GM12874 (cell line): Measurements from ENCODE around the gene TSHR.

ENCODE experiments used
- TF ChIP-seq, protein P1 (sequence below): IDR thresholded peaks from 2 replicates; pipeline ENCODE4 v1.5.1; 2011; ENCODE audit warnings: low read depth, mild to moderate bottlenecking, control low read depth, low read length, moderate library complexity; ENCODE audit not compliant: insufficient read depth

Gene TSHR

DNA sequence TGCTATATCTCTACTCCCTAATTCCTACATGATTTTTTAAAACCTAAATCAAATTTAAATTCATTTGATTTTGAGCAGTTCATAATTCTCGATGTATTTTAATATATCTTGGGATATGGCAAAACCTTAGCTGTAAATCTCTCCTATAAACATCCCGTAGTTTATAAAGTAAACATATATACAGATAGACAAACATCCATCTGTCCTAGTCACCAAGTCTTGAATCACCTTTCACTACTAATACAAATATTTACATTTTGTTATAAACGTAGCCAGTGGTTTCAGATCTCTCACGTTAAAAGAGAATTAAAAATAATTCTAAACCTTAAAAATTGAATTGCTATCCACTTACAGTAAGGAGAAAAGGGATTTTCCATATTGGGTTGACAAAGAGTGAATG is 107.0 kb downstream of the TSHR start:
- TF ChIP-seq, protein P1, sequence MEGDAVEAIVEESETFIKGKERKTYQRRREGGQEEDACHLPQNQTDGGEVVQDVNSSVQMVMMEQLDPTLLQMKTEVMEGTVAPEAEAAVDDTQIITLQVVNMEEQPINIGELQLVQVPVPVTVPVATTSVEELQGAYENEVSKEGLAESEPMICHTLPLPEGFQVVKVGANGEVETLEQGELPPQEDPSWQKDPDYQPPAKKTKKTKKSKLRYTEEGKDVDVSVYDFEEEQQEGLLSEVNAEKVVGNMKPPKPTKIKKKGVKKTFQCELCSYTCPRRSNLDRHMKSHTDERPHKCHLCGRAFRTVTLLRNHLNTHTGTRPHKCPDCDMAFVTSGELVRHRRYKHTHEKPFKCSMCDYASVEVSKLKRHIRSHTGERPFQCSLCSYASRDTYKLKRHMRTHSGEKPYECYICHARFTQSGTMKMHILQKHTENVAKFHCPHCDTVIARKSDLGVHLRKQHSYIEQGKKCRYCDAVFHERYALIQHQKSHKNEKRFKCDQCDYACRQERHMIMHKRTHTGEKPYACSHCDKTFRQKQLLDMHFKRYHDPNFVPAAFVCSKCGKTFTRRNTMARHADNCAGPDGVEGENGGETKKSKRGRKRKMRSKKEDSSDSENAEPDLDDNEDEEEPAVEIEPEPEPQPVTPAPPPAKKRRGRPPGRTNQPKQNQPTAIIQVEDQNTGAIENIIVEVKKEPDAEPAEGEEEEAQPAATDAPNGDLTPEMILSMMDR: no peak

DNA sequence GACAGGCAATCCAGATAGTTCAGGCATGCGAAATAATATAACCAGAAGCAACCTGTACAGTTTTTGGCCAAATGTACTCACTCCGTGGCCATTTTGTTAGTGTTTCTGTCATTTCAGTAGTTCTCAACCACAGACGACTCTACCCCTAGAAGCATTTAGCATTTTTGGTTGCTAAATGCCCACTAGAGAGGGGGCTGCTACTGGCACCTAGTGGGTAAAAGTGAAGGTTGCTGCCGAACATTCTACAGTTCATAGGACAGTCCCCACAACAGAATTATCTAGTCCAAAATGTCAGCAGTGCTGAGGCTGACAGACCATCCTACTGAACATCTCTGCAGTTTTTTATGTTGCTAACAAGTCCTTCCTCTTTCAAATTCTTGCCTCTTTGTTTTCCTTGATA is 107.4 kb downstream of the TSHR start:
- TF ChIP-seq, protein P1: peak; percentile 30; the same call in 1 of the 2 replicates

DNA sequence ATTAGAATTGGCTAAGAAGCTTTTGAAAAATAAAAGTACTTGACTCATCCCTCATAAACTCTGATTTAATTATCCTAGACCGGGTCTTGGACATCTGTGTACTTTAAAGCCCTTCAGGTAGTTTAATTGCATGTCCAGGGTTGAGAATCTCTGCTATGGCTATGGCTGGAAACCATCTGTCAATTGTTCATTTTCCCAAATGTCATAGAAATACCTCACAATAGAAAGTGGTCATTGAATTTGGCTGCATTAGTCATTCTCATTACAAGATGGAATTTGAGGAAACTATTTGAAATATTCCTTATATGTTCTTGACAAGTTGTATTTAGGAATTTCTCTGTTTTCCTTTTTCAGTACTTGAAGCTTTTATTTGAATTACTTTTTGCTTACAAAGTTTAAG is 111.3 kb downstream of the TSHR start:
- TF ChIP-seq, protein P1: no peak

DNA sequence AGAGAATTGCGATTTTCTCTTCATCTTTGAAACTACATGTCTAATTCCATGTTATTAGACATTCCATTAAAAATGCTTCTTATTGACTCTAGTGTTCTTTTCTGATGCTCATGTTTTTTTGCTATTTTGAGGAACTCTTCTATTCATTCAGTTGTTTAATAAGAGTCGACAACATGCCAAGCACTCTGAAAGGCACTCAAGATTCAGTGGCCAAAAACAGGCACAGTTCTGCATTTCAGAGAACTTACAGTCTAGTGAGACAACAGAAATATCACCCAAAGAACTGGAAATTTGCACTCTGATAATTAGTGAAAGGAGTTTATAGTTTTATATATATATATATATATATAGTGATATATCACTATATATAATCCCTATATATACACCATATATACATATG is 111.7 kb downstream of the TSHR start:
- TF ChIP-seq, protein P1: no peak

DNA sequence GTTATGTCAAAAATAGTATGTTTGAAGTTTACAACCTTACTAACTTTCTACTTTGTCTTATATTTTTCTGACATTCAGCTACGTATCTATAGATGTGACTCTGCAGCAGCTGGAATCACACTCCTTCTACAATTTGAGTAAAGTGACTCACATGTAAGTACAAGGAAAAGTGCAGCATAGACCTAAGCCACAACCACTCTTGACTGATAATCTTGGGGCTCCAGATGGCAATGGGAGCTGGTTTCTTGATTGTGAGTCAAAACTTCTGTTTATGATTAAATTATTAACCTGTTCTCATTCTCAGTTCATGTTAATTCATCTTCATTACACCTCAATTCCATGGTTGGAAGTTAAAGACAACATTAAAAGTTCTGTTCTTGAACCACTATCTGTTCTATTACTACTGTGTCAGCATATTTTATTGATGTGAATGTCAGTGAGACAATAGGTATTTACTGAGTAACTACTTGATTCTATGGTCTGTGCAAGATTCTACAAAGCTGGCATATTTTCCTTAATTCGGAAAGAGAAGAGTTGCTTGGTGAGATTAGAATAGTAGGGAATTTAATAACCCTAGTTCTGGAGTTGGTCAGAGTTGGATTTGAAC is 112.9 kb downstream of the TSHR start:
- TF ChIP-seq, protein P1: no peak

DNA sequence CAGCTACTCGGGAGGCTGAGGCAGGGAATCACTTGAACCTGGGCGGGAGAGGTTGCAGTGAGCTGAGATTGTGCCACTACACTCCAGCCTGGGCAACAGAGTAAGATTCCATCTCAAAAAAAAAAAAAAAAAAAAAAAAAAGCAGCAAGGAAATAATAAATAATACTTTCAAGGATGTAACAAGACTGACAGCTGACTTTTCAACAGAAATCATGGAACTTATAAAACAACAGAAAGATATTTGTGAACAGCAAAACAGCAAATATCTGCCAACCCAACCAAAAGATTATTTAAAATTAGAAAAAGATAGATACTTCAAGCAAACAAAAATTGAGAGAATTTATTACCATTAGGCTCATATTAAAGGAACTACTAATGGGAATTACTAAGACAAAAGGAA is 115.1 kb downstream of the TSHR start:
- TF ChIP-seq, protein P1: no peak

DNA sequence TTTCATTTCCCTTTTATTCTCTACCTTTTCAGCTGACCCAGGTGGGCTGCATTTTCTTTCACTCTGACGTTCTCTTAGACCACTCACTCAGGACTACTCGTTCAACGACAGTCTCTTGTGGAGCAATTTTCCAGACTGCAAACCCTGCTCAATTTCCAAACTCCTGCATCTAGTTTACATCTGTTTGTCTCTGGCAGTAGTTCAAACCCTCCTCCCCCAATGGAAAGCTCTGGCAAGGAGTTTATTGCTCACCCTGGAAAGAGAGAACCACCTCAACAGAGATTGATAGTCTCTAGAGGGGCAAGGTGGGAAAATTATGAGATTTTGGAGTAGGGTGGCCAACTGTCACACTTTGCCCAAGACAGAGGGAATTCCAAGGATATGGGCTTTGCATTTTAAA is 130.2 kb downstream of the TSHR start:
- TF ChIP-seq, protein P1: no peak
